ENCODE data around the gene PPP6R3. TPM values are rescaled to one million over a fixed set of nuclear protein-coding genes. Genes with fewer than 3 reads are reported as not detected.
"Not testable (repeated sequence)": the region's sequence is repeated elsewhere in the genome, so short reads cannot be mapped to it uniquely, and the experiment has no call there.

PPP6R3 gene
- total RNA-seq, 1 donor from 2014 or later, result 81.3 TPM

DNA sequence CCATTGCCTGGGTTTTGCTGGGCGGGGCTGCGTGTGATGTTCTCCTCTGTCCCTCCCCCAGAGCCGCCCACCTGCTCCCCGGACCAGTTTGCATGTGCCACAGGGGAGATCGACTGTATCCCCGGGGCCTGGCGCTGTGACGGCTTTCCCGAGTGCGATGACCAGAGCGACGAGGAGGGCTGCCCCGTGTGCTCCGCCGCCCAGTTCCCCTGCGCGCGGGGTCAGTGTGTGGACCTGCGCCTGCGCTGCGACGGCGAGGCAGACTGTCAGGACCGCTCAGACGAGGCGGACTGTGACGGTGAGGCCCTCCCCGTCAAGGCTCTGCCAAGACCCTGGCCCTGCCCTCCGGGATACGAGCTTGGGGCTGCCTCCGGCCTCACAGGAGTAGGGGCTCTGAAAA lies 27.0 kb upstream of the PPP6R3 start:
- DNase-seq (ENCODE audit: low spot score), result no peak

DNA sequence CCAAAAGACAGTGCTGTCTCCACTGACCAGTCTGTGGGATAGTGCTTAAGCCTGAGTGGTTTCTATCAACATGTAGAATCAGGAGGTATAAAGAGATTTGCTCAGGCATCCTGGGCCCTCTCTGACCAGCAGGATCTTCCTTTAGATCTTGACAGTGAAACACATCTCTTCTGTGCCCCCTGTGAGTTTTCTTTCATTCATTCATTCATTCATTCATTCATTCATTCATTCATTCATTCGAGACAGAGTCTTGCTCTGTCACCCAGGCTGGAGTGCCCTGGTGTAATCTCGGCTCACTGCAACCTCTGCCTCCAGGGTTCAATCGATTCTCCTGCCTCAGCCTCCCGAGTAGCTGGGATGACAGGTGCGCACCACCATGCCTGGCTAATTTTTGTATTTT lies 26.4 kb upstream of the PPP6R3 start:
- not testable (repeated sequence) for DNase-seq (ENCODE audit: low spot score)

DNA sequence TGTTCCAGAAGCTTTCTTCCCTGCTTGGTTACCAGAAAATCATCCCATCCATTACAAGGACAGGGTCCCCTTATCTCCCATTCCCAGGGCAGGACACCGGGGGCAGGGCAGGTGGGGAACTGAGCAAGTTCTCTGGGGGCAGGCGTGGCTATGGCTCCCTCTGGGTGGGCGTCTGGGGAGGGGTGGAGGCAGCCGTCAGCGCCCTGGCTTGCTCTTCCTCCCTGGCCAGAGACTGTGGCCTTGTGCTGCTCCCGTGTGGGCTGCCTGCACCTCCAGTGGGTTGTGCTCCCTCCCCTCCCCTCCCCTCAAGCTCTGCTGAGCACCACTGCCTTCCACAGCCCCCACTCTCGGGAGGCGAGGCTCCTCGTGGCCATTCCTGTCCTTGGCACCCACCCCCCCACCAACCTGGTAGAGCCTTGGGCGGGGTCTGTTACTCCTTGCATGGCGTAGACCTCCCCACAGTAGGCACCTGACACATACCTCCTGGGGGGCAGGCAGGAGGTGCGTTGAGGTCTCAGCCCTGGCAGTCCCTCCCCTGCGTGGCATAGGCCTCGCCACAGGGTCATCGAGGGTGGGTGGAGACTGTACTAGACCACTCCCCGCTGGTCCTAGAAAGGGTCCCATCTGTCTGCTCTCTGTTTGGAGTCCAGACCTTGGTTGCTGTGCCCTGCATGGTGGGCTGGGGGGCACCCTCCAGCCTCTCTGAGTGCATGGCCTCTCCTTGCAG lies 24.2 kb upstream of the PPP6R3 start:
- no peak for DNase-seq (ENCODE audit: low spot score)

DNA sequence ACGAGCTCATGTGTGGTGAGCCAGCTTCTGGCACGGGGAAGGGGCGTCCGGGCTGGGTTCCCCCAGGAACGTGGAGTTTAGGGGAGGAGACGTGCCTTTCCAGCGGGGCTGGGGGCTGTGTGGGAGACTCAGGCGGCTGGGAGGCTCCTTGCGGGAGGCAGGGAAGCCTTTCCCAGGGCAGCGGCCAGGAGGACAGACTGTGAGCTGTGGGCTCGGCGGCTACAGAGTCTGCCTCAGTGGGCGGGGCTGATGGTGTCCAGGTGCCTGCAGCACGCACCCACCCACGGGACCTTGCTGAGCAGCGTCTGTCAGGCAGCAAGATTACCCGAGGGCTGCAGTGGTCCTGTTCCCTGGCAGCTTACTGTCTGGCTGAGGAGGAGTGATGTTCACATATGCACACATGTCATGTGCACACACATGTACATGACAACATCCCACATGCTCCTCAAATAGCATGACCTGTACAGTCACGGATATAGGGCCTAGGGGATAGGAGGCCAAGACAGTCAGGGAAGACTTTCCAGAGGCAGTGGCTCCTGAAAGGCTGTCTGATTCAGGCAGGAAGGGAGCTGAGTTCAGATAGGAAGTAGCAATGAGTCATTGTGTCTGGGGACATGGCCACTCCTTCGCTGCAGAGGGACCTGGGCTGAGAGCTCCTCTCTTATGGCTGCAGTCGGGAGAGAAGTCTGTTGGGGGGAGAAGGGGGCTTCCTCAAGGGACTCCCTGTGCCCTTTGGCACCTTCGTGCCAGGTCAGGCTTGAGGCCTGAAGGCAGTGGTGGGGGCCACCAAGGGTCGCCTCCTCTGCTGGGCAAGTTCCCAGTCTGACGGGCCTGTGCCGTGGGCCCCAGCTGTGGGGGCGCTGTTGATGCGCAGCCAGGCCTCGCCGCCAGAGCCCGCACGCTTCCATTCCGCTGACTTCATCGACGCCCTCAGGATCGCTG lies 23.3 kb upstream of the PPP6R3 start:
- no peak for DNase-seq (ENCODE audit: low spot score)

DNA sequence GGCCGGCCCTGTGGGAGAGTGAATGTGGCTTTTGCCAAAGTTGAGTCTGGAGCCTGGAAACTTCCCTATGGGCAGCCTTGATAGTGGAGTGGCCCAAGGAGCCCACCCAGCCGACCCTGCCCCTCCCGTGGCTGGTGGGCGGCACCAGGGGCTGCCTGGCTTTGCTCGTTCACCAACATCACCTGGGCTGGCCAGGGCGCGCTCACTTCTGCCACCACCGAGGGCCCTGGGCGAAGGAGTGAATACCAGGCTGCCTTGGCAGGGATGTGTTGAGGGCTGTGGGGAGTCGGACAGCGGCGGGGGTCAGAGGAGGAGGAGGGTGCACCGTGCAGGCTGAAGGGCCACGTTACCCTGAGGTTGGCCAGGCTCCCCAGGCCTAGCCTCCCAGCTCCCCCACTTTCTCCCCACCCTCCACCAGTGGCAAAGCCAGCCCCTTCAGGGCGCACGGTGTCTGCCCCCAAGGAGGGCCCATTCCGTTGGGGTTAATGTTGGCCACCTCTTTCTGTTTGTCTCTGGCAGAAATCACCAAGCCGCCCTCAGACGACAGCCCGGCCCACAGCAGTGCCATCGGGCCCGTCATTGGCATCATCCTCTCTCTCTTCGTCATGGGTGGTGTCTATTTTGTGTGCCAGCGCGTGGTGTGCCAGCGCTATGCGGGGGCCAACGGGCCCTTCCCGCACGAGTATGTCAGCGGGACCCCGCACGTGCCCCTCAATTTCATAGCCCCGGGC lies 22.5 kb upstream of the PPP6R3 start:
- no peak for DNase-seq (ENCODE audit: low spot score)

DNA sequence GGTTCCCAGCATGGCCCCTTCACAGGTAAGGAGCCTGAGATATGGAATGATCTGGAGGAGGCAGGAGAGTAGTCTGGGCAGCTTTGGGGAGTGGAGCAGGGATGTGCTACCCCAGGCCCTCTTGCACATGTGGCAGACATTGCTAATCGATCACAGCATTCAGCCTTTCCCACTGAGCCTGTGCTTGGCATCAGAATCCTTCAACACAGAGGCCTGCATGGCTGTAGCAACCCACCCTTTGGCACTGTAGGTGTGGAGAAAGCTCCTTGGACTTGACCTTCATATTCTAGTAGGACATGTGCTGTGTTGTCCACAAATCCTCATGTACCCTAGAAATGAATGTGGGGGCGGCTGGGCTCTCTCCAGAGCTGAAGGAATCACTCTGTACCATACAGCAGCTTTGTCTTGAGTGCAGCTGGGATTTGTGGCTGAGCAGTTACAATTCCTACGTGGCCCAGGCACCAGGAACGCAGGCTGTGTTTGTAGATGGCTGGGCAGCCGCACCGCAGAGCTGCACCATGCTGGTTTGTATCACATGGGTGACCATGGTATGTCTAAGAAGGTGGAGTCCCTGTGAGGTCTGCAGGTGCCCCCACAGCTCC lies 21.8 kb upstream of the PPP6R3 start:
- DNase-seq (ENCODE audit: low spot score), result no peak

DNA sequence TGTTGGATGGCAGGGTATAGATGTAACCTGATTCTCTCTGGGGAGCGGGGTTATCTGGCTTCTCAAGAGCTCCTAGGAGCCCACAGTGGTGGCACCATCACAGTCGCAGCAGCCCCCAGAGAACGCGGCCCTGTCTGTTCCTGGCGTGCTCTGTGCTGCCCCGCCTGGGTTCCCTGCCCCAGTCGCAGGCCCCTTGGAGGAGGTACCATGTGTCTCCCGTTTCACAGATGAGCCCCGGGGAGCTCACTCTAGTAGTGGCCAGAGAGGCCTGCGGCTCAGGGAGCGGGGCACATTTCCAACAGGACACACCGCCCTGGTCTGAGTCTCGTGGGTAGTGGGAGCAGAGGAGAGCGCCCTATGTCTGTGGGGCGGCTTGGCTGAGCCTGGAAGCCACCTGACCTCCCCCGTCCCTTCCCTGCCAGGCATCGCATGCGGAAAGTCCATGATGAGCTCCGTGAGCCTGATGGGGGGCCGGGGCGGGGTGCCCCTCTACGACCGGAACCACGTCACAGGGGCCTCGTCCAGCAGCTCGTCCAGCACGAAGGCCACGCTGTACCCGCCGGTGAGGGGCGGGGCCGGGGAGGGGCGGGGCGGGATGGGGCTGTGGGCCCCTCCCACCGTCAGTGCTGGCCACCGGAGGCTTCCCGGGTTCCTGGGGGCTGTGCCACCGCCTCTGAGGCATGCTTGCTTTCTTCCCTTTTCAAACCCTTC lies 21.0 kb upstream of the PPP6R3 start:
- no peak for DNase-seq (ENCODE audit: low spot score)

DNA sequence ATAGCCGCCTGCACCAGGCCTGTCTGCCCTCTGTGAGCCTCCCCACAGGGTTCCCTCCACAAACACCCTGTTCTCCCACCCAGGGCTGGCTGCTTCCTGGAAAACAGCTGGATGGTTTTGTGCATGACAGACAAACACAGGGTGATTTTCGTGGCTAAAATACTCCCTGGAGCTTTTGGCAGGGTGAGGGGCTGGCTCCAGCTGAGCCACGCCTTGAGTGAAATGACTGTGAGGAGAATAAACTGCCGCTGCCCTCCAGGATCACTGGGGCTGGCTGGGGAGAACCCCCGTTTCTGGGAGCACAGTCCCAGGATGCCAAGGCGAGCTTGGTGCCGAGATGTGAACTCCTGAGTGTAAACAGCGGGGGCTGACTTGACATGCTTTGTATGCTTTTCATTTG lies 20.3 kb upstream of the PPP6R3 start:
- no peak for DNase-seq (ENCODE audit: low spot score)

DNA sequence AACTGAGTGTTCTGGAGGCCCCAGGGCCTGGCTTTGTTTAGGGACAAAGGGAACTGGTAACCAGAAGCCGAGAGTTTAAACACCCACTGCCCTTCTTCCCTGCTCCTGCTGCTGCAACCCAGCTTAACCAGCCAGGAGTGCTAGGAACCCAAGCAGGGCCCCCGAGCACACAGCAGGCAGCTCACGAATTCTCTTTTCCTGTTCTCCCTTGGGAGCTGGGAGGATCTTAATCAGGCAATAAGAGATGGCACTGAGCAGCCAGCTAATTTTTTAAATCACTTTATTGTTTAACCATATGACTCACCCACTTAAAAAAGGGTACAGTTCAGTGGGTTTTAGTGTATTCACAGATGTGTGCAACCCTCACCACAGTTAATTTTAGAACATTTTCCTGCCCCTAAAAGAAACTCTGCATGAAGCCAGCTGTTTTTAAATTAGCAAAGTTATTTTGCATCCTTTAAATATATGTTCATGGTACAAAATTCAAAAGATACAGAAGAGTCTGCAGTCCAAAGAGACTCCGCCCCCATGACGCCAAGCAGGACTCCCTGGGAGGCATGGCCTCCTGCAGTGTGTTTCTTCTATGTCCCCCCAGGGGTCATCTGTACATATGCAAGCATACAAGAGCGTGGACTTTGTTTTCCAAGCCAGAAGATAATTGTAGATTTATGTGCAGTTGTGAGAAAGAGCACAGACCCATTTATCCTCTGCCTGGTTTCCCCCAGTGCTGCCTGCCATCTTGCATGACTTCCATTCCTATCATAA lies 18.9 kb upstream of the PPP6R3 start:
- DNase-seq (ENCODE audit: low spot score), result no peak

DNA sequence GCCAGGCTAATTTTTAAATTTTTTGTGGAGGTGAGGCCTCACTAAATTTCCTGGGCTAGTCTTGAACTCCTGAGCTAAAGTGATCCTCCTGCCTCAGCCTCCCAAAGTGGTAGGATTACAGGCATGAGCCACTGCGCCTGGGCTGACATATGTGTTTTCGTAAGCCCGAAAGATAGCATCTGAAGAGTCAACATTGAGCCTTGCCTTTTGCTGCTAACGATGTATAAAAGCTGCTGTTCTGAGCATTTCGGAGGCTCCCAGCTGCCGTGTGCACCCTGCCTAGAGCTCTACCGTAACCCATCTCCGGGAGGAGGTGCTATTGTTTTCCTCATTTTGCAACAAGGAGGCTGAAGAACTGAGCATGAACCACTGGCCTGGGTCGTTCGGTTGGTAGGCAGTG lies 18.1 kb upstream of the PPP6R3 start:
- no peak for DNase-seq (ENCODE audit: low spot score)

DNA sequence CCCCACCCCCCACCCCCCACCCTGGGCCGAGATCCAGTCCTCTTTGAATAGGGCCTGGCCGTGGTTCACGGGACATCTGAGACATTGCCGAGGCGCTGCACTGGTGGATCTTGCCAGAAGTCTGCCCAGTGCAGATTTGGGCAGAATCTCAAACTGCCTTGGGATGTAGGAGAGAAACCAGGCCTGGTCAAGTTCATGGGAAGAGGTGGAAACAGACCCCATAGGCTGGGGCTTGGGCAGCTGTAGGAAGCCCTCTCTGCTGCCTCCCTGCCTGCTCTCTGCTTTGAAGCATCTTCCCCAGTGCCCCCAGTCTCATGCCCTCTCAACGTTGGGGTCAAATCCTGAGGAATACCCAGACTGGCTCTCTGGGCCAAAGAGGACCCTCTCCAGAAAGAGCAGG lies 16.0 kb upstream of the PPP6R3 start:
- DNase-seq (ENCODE audit: low spot score), result no peak

DNA sequence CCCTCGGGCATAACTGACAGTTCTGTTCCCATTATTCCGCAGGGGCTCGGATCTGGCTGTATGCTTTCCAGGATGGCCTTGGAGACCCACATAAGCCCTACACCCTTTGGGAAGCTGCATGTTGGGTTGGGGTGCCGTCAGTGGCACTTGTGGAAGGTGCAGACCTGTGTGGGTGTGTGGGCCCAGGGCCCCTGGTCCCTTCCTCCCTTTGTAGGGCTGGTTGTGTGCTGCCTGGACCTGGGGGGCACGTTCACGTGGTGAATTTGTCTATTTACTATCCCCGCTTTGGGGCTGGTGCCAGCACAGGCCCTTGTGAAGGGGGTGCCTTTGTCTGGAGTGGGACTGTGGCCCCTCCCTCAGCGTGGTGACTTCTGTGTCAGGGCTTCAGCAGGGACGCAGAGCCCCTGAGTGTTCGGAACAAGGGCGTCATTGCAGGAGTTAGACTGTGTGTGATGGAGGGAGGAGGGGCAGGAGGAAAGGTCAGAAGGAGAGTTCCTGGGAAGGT lies 15.0 kb upstream of the PPP6R3 start:
- no peak for DNase-seq (ENCODE audit: low spot score)

DNA sequence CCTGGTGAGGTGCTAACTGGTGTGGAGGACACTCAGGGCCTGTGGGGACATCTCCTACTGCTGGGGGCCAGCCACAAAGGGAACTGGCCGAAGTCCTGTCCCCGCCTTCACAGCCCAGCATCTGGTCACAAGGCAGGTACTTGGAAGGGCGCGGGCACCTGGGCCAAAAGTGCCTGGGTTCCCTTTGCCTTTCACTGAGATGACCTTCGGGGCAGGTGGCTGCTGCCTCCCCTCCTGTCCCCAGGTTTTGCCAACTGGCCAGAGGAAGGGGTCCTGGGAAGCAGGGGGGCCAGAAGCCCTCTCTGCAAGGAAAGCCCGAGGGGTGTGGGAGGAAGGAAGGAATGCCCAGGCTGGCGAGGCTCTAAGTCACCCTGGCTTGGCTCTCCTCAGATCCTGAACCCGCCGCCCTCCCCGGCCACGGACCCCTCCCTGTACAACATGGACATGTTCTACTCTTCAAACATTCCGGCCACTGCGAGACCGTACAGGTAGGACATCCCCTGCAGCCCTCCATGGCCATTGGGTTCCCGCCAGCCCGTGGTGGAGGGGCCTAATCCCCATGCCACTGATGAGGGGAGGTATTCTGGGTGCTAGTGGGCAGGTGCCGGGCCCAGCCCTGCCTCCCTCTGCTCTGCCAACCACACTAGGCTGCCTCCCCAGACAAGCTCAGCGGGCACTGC lies 14.4 kb upstream of the PPP6R3 start:
- no peak for DNase-seq (ENCODE audit: low spot score)

DNA sequence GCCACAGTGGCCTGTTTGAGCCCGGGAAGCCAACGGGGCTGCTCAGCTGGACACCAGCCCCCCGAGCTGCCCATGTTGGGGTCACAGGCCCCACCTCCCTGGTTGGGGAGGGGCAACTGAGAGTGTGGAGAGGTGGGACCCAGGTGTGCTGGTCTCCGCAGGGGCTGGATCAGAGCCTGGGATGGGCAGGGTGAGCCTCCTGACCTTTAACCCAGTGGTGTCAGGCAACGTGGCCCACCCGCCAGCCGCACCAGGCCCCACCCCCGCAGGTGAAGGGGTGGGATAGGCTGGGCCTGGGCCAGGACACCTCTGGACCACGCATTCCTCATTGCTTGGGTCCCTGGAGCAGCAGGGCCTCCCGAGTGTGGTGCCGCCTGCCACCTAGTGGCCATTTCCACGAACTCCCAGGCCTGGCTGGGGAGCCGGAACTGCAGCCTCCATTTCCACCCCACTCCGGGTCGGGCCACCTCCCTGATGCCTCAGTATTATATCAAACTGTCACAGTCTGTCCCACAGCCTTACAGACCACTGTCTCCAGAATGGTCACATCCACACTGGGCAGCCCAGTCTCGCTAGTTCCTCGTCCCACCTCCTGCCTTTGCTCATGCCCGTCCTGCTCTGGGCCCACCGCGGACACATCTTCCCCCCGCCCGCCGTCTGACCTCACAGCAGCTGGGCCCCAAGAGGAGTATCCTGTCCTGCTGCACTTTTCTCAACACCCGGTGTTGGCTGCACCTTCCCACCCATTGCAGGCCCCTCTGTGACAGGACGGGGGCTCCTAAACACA lies 13.3 kb upstream of the PPP6R3 start:
- DNase-seq (ENCODE audit: low spot score), result no peak

DNA sequence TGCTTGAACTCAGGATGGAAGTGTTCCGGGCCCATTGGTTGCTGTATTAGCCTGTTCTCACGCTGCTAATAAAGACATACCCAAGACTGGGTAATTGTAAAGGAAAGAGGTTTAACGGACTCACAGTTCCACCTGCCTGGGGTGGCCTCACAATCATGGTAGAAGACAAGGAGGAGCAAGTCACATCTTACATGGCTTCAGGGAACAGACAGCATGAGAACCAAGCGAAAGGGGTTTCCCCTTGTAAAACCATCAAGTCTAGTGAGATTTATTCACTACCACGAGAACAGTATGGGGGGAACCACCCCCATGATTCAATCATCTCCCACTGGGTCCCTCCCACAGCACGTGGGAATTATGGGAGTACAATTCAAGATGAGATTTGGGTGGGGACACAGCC lies 12.6 kb upstream of the PPP6R3 start:
- DNase-seq (ENCODE audit: low spot score), result not testable (repeated sequence)

DNA sequence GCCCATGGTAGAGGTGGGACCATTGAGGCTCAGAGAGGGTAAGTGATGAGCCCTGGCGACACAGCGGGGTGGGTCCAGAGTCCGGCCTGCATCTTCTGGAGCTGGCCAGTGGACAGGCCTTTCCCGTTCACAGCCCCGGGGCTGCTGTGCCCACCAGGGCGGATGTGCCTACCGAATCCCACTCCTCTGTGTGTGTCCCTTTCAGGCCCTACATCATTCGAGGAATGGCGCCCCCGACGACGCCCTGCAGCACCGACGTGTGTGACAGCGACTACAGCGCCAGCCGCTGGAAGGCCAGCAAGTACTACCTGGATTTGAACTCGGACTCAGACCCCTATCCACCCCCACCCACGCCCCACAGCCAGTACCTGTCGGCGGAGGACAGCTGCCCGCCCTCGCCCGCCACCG lies 11.9 kb upstream of the PPP6R3 start:
- DNase-seq (ENCODE audit: low spot score), result no peak

DNA sequence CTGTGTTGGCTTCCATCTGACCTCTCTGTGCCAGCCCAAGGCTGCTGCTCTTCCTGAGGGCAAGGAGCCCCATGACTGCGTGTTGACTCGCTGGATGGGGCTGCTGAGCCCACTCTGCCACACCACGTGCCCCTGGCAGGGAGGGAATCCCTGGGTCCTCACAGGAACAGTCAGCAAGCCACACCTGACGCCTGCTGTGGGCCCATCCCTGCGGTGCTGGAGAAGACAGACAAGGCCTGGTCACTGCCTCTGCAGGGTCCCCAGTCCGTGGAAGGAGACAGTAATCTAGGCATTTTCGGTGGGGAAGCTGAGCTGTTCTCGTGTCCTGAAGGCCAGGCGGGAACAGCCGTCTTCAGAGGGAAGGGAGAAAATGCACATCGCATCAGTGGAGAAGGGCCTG lies 10.6 kb upstream of the PPP6R3 start:
- DNase-seq (ENCODE audit: low spot score), result no peak

DNA sequence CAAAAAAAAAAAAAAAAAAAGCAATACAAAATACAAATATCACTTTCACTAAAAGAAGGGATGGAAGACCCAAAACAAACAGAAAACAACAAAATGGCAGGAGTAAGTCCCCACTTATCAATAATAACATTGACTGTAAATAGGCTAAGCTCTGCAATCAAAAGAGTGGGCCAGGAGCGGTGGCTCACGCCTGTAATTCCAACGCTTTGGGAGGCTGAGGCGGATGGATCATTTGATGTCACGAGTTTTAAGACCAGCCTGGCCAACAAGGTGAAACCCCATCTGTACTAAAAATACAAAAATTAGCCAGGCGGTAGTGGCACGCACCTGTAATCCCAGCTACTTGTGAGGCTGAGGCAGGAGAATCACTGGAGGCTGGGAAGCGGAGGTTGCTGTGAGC lies 9.8 kb upstream of the PPP6R3 start:
- no peak for DNase-seq (ENCODE audit: low spot score)
